ENCODE data around the gene GPR161. TPM values are rescaled to one million over a fixed set of nuclear protein-coding genes. Genes with fewer than 3 reads are reported as not detected.

The GPR161 gene
- total and polyA plus RNA-seq, 10 of the 15 experiments (the other 5 are each of a cell fraction or from before 2014, with no cell fraction given) = 0.07 to 0.49 (median 0.34) TPM; not detected in 2

DNA sequence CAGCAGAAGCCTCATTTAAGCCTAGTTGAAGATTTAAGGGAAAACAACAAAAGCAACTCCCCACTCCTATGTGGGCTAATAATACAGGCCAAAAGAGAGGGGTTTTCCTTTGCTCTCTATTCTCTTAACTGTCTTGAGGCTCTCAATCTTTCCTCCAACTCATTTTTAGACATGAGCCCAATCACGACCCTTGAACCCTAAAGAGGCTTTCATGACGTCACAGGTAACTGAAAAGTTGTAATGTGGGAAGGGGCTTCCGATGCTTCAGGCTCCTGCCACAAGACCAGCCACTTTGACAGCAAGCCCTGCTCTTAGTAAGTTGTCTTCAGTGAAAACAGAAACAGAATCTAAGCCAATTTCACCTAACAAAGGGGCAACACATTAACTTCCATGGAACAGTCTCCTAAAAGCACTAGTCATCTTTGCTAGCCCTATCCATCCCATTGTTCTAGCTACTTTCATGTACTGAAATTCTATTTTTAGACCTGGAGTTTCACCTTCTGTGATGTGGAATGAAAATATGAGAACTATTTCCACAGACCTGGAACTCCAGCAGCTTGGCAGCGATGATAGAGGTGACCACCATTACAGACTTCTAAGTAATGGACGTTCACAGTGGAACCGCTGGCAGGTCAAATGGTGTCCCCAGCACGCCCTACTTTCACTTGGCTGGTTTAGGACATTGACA is 36.3 kb downstream of the GPR161 start:
- no peak for DNase-seq (ENCODE audit: low read depth, low spot score)
- intact Hi-C loops (cut with micrococcal nuclease; ENCODE audit: unreplicated experiment) (no loop called here), in situ Hi-C loops (cut with MboI) (no loop called here)
- H3K9me3 ChIP-seq (replicated peaks; ENCODE audit: control insufficient read depth, insufficient read depth, low read length) = no peaks in the 10 kb centered on the region
- no peaks in the 10 kb centered on the region for H3K4me1 ChIP-seq (ENCODE audit: control insufficient read depth, insufficient read depth, low read length)
- no peak overlapping the region for H3K9ac ChIP-seq (ENCODE audit: control insufficient read depth, insufficient read depth, low read length)
- ChIA-PET SMC1A (ENCODE audit: uncharacterized antibody, unreplicated experiment) (no interaction called here), RAD21 (ENCODE audit: unreplicated experiment) (no interaction called here), CTCF (interaction anchor here (1.2 to 2.2 kb wide), 2 partner anchors 14 to 17 kb away, joined by 4 to 11 read pairs; no protein-coding TSS in a partner anchor), POLR2A (interaction anchor here (0.6 kb wide), 1 partner anchor 296 kb away, joined by 3 read pairs; no protein-coding TSS in a partner anchor)
- H3K27ac ChIP-seq (ENCODE audit: control insufficient read depth, insufficient read depth) = no peak overlapping the region
- no peak for FAIRE-seq
- BruUV-seq (replicated peaks) = no TSS peak
- H3K4me3 ChIP-seq = no peak overlapping the region
- no peaks in the 10 kb centered on the region for H3K36me3 ChIP-seq (ENCODE audit: control insufficient read depth in 2 of 2, insufficient read depth in 2 of 2, low read length in 1 of 2)
- no peaks in the 10 kb centered on the region for H3K79me2 ChIP-seq (ENCODE audit: control insufficient read depth, insufficient read depth, low read length)
- no peaks in the 10 kb centered on the region for H4K20me1 ChIP-seq (ENCODE audit: control insufficient read depth, insufficient read depth)
- 31% methylated on average over 7 of the region's 7 CpGs for WGBS (ENCODE audit: insufficient coverage, insufficient replicate concordance, low lambda C conversion rate, missing lambda C conversion rate)
- H3K27me3 ChIP-seq (replicated peaks in 1 of 2; ENCODE audit: control insufficient read depth in 2 of 2, insufficient read depth in 2 of 2, low read length in 1 of 2) = no peaks in the 10 kb centered on the region; a peak in 1 of 4 replicates
- H2AFZ ChIP-seq (ENCODE audit: control insufficient read depth, low read depth, low read length) = no peak overlapping the region
- TF ChIP-seq NRF1 (conservative IDR thresholded peaks at IDR 0.05; ENCODE audit: low read depth, low read length) = no peak
- no peak for ATAC-seq
- no peak overlapping the region for H3K4me2 ChIP-seq (ENCODE audit: control insufficient read depth, insufficient read depth)

- SMC1A ChIA-PET (ENCODE audit: uncharacterized antibody, unreplicated experiment) = no interaction called here
- TF ChIP-seq NBN (IDR thresholded peaks at IDR 0.05) = no peak
- TF ChIP-seq STAT1 (conservative IDR thresholded peaks at IDR 0.05) = no peak
- in situ Hi-C loops (cut with MboI) (no loop called here), intact Hi-C loops (cut with micrococcal nuclease; ENCODE audit: unreplicated experiment) (no loop called here)
- no peaks in the 10 kb centered on the region for H3K36me3 ChIP-seq (ENCODE audit: control insufficient read depth in 2 of 2, insufficient read depth in 2 of 2, low read length in 1 of 2)
- ATAC-seq (no peak), FAIRE-seq (no peak), DNase-seq (ENCODE audit: low read depth, low spot score) (no peak)
- no peaks in the 10 kb centered on the region for H3K79me2 ChIP-seq (ENCODE audit: control insufficient read depth, insufficient read depth, low read length)
- H3K4me3 ChIP-seq = no peak overlapping the region
- H3K27me3 ChIP-seq (replicated peaks in 1 of 2; ENCODE audit: control insufficient read depth in 2 of 2, insufficient read depth in 2 of 2, low read length in 1 of 2) = no peaks in the 10 kb centered on the region; a peak in 1 of 4 replicates
- POLR2A ChIA-PET = no interaction called here
- H3K9me3 ChIP-seq (replicated peaks; ENCODE audit: control insufficient read depth, insufficient read depth, low read length) = no peaks in the 10 kb centered on the region
- H2AFZ ChIP-seq (ENCODE audit: control insufficient read depth, low read depth, low read length) = no peak overlapping the region
- CTCF ChIA-PET = interaction anchor here (1.2 kb wide), 1 partner anchor 13 kb away, joined by 4 read pairs; no protein-coding TSS in a partner anchor
- WGBS (ENCODE audit: insufficient coverage, insufficient replicate concordance, low lambda C conversion rate, missing lambda C conversion rate) = 69% methylated on average over 7 of the region's 7 CpGs
- H3K4me1 ChIP-seq (ENCODE audit: control insufficient read depth, insufficient read depth, low read length) = no peaks in the 10 kb centered on the region
- no TSS peak for BruUV-seq (replicated peaks)
- no peak overlapping the region for H3K9ac ChIP-seq (ENCODE audit: control insufficient read depth, insufficient read depth, low read length)
- RAD21 ChIA-PET (ENCODE audit: unreplicated experiment) = no interaction called here
- no peaks in the 10 kb centered on the region for H4K20me1 ChIP-seq (ENCODE audit: control insufficient read depth, insufficient read depth)
- no peak overlapping the region for H3K27ac ChIP-seq (ENCODE audit: control insufficient read depth, insufficient read depth)
- H3K4me2 ChIP-seq (ENCODE audit: control insufficient read depth, insufficient read depth) = no peak overlapping the region
Measured at GRCh38 chr1:168099337-168099801, 37.4 kb downstream of the GPR161 start.
